ENCODE measurements around the gene STK39. TPM values are rescaled to one million over a fixed set of nuclear protein-coding genes. Genes with fewer than 3 reads are reported as not detected.
"Not testable (repeated sequence)": the region's sequence is repeated elsewhere in the genome, so short reads cannot be mapped to it uniquely, and the experiment has no call there.

Gene STK39
- total RNA-seq, 2 experiments from 2014 or later: 33.4 to 34.8 TPM

GRCh38 chr2:168056242-168056787 lies 191.1 kb downstream of the STK39 start:
- H3K4me1 Mint-ChIP-seq (ENCODE audit: low read depth): no peaks in the 10 kb centered on the region
- no peak overlapping the region for H3K27ac Mint-ChIP-seq
- H3K27me3 Mint-ChIP-seq (ENCODE audit: low read depth): no peaks in the 10 kb centered on the region
- ChIA-PET CTCF (no interaction called here), POLR2A (no interaction called here)
- DNase-seq (no peak), ATAC-seq (no peak)
- no peak overlapping the region for H3K4me3 Mint-ChIP-seq
- H3K9me3 Mint-ChIP-seq (ENCODE audit: insufficient read depth): no peaks in the 10 kb centered on the region
- H3K36me3 Mint-ChIP-seq (ENCODE audit: low read depth): peaks cover 10% of the 10 kb centered on the region

GRCh38 chr2:168054657-168055056 lies 192.7 kb downstream of the STK39 start:
- Mint-ChIP-seq H3K4me1 (ENCODE audit: low read depth) (no peaks in the 10 kb centered on the region), H3K27ac (no peak overlapping the region), H3K4me3 (no peak overlapping the region), H3K36me3 (ENCODE audit: low read depth) (peaks cover 4% of the 10 kb centered on the region), H3K27me3 (ENCODE audit: low read depth) (no peaks in the 10 kb centered on the region), H3K9me3 (ENCODE audit: insufficient read depth) (no peaks in the 10 kb centered on the region)
- ChIA-PET POLR2A (no interaction called here), CTCF (no interaction called here)
- DNase-seq (no peak), ATAC-seq (no peak)

GRCh38 chr2:168053676-168054075 lies 193.7 kb downstream of the STK39 start:
- H3K9me3 Mint-ChIP-seq (ENCODE audit: insufficient read depth): no peaks in the 10 kb centered on the region
- H3K36me3 Mint-ChIP-seq (ENCODE audit: low read depth): peaks cover 4% of the 10 kb centered on the region
- H3K4me1 Mint-ChIP-seq (ENCODE audit: low read depth): no peaks in the 10 kb centered on the region
- no peak overlapping the region for H3K27ac Mint-ChIP-seq
- ChIA-PET CTCF (no interaction called here), POLR2A (no interaction called here)
- no peak overlapping the region for H3K4me3 Mint-ChIP-seq
- DNase-seq: no peak
- H3K27me3 Mint-ChIP-seq (ENCODE audit: low read depth): no peaks in the 10 kb centered on the region
- ATAC-seq: no peak

- Mint-ChIP-seq H3K4me3 (no peak overlapping the region), H3K27me3 (ENCODE audit: low read depth) (no peaks in the 10 kb centered on the region), H3K36me3 (ENCODE audit: low read depth) (peaks cover 4% of the 10 kb centered on the region), H3K4me1 (ENCODE audit: low read depth) (no peaks in the 10 kb centered on the region), H3K9me3 (ENCODE audit: insufficient read depth) (no peaks in the 10 kb centered on the region), H3K27ac (no peak overlapping the region)
- DNase-seq (no peak), ATAC-seq (no peak)
- POLR2A ChIA-PET: no interaction called here
- CTCF ChIA-PET: interaction anchor here (1.3 kb wide), 1 partner anchor 10 kb away, joined by 3 read pairs; no protein-coding TSS in a partner anchor
Observed at GRCh38 chr2:168052773-168053172, 194.6 kb downstream of the STK39 start.

DNA sequence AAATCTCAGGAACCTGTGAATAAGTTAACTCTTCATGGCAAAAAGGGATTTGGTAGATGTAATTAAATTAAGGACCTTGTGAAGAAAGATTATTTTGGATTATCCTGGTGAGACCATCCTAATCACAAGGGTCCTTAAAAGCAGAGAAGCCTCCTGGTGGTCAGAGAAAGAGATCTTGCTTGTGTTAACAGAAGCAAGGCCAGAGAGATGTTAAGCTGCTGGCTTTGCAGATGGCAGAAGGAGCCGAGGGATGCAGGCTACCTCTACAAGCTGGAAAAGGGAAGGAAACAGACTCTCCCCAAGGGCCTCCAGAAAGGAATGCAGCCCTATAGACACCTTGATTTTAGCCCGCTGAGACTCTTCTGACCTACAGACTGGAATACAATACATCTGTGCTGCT lies 197.0 kb downstream of the STK39 start:
- Mint-ChIP-seq H3K27me3 (ENCODE audit: low read depth) (no peaks in the 10 kb centered on the region), H3K27ac (no peak overlapping the region), H3K9me3 (ENCODE audit: insufficient read depth) (no peaks in the 10 kb centered on the region), H3K4me1 (ENCODE audit: low read depth) (no peaks in the 10 kb centered on the region), H3K36me3 (ENCODE audit: low read depth) (peaks cover 4% of the 10 kb centered on the region), H3K4me3 (no peak overlapping the region)
- DNase-seq: no peak
- ATAC-seq: no peak
- ChIA-PET POLR2A (no interaction called here), CTCF (no interaction called here)

GRCh38 chr2:168049609-168050008 lies 197.8 kb downstream of the STK39 start:
- no peak for ATAC-seq
- H3K27me3 Mint-ChIP-seq (ENCODE audit: low read depth): no peaks in the 10 kb centered on the region
- peaks cover 4% of the 10 kb centered on the region for H3K36me3 Mint-ChIP-seq (ENCODE audit: low read depth)
- H3K27ac Mint-ChIP-seq: no peak overlapping the region
- H3K9me3 Mint-ChIP-seq (ENCODE audit: insufficient read depth): no peaks in the 10 kb centered on the region
- POLR2A ChIA-PET: no interaction called here
- no peak for DNase-seq
- H3K4me3 Mint-ChIP-seq: no peak overlapping the region
- H3K4me1 Mint-ChIP-seq (ENCODE audit: low read depth): no peaks in the 10 kb centered on the region
- CTCF ChIA-PET: no interaction called here

- CTCF ChIA-PET: no interaction called here
Observed at GRCh38 chr2:168047091-168047690, 200.2 kb downstream of the STK39 start.

DNA sequence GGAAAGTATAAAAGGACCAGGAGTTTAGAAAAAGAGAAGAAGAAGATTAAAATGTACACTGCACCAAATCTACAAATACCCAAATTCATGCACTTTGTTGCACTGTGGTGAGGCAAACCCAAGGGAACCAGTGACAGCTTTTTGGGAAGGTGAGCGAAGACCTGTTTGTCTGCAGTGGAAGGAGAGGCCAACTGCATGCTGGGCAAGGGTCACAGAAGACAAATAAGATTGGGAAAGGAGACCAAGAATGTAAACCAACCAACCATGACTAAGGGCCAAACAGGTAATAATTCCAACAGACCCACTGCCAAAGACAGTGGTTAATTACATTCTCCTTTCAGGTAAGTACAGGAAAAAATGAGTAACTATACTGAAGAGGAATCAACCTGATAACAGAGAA lies 202.8 kb downstream of the STK39 start:
- CTCF ChIA-PET: no interaction called here
- H3K9me3 Mint-ChIP-seq (ENCODE audit: insufficient read depth): no peaks in the 10 kb centered on the region

More at GRCh38 chr2:168047091-168047690, 200.2 kb downstream of the STK39 start:
- POLR2A ChIA-PET: no interaction called here
- Mint-ChIP-seq H3K4me3 (no peak overlapping the region), H3K4me1 (ENCODE audit: low read depth) (peaks cover 3% of the 10 kb centered on the region), H3K9me3 (ENCODE audit: insufficient read depth) (no peaks in the 10 kb centered on the region), H3K27me3 (ENCODE audit: low read depth) (no peaks in the 10 kb centered on the region), H3K27ac (no peak overlapping the region), H3K36me3 (ENCODE audit: low read depth) (peaks cover 2% of the 10 kb centered on the region)
- no peak for ATAC-seq
- no peak for DNase-seq

GRCh38 chr2:168044176-168044575 lies 203.2 kb downstream of the STK39 start:
- no peak overlapping the region for H3K27ac Mint-ChIP-seq
- ATAC-seq: no peak
- H3K27me3 Mint-ChIP-seq (ENCODE audit: low read depth): no peaks in the 10 kb centered on the region
- H3K4me3 Mint-ChIP-seq: no peak overlapping the region
- ChIA-PET POLR2A (no interaction called here), CTCF (no interaction called here)
- H3K9me3 Mint-ChIP-seq (ENCODE audit: insufficient read depth): no peaks in the 10 kb centered on the region
- peaks cover 7% of the 10 kb centered on the region for H3K4me1 Mint-ChIP-seq (ENCODE audit: low read depth)
- H3K36me3 Mint-ChIP-seq (ENCODE audit: low read depth): peaks cover 4% of the 10 kb centered on the region
- no peak for DNase-seq

More for the DNA sequence above, 202.8 kb downstream of the STK39 start:
- Mint-ChIP-seq H3K36me3 (ENCODE audit: low read depth) (peaks cover 4% of the 10 kb centered on the region), H3K27me3 (ENCODE audit: low read depth) (no peaks in the 10 kb centered on the region), H3K27ac (no peak overlapping the region), H3K4me1 (ENCODE audit: low read depth) (peaks cover 7% of the 10 kb centered on the region), H3K4me3 (no peak overlapping the region)
- no peak for ATAC-seq
- DNase-seq: no peak
- POLR2A ChIA-PET: no interaction called here

DNA sequence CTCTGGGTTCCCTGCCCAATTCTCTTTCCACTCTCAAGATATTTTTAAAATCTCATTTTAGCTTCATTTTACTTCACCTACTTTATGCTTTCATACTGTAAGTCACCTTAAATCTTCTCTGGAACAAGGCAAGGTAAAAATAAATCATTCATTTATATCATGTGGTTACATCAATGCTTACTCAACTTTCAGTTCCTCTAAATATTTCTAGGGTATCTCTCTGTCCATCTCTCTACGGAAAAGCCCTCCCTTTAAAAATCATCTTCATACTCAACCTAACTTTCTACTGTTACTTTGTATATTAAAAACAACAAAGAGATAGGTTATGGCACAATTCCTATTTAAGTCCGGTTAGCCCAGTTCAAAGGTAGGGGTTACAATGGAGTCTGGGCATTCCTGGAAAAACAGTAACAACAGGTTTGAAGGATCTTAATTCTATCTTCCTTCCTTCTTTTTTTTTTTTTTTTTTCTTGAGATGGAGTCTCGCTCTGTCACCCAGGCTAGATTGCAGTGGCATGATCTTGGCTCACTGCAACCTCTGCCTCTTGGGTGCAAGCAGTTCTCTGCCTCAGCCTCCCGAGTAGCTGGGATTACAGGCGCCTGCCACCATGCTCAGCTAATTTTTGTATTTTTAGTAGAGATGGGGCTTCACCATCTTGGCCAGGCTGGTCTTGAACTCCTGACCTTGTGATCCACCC lies 205.1 kb downstream of the STK39 start:
- H3K4me1 Mint-ChIP-seq (ENCODE audit: low read depth); H3K4me3 Mint-ChIP-seq; POLR2A ChIA-PET; H3K27ac Mint-ChIP-seq; ATAC-seq; H3K9me3 Mint-ChIP-seq (ENCODE audit: insufficient read depth); DNase-seq; H3K36me3 Mint-ChIP-seq (ENCODE audit: low read depth); H3K27me3 Mint-ChIP-seq (ENCODE audit: low read depth): not testable (repeated sequence)
- CTCF ChIA-PET: interaction anchor here (0.8 to 2.4 kb wide), 2 partner anchors 36 to 77 kb away, joined by 3 to 7 read pairs; no protein-coding TSS in a partner anchor

GRCh38 chr2:168039881-168040280 lies 207.5 kb downstream of the STK39 start:
- Mint-ChIP-seq H3K27me3 (ENCODE audit: low read depth) (no peaks in the 10 kb centered on the region), H3K27ac (no peak overlapping the region), H3K4me3 (no peak overlapping the region), H3K9me3 (ENCODE audit: insufficient read depth) (no peaks in the 10 kb centered on the region), H3K4me1 (ENCODE audit: low read depth) (peaks cover 7% of the 10 kb centered on the region), H3K36me3 (ENCODE audit: low read depth) (peaks cover 16% of the 10 kb centered on the region)
- ChIA-PET POLR2A (no interaction called here), CTCF (no interaction called here)
- ATAC-seq: no peak
- DNase-seq: no peak

GRCh38 chr2:168037778-168038177 lies 209.6 kb downstream of the STK39 start:
- POLR2A ChIA-PET: no interaction called here
- Mint-ChIP-seq H3K4me3 (no peak overlapping the region), H3K9me3 (ENCODE audit: insufficient read depth) (no peaks in the 10 kb centered on the region), H3K27me3 (ENCODE audit: low read depth) (no peaks in the 10 kb centered on the region), H3K27ac (no peak overlapping the region), H3K36me3 (ENCODE audit: low read depth) (peaks cover 19% of the 10 kb centered on the region), H3K4me1 (ENCODE audit: low read depth) (peaks cover 4% of the 10 kb centered on the region)
- CTCF ChIA-PET: no interaction called here
- DNase-seq (no peak), ATAC-seq (no peak)
